Breast epithelium (tissue), 4 donors: ENCODE measurements around the gene TJP2. TPM values are rescaled to one million over a fixed set of nuclear protein-coding genes. Genes with fewer than 3 reads are reported as not detected.

Source experiments
- DNase-seq, 2 donors: peaks; one replicate each; pipeline ENCODE4 v3.0.0-alpha.2; 2019; ENCODE audit warnings: low spot score in 2 of 2
- H3K27ac ChIP-seq, 2 donors: fragments of 200-600 bp; sonication (generic) in 1 of 2; one replicate each; pipeline ENCODE4 v1.5.1; 2016 to 2019; ENCODE audit warnings: mild to moderate bottlenecking in 1 of 2
- H3K27me3 ChIP-seq, 2 donors: fragments of 200-600 bp; sonication (generic) in 1 of 2; one replicate each; pipeline versions ENCODE4 v1.5.1 to v1.6.0; 2017 to 2019; ENCODE audit warnings: control low read depth in 1 of 2, mild to moderate bottlenecking in 1 of 2
- H3K36me3 ChIP-seq: fragments of 200-600 bp; one replicate; pipeline ENCODE4 v1.5.1; 2019
- H3K4me1 ChIP-seq, 2 donors: fragments of 200-600 bp; sonication (generic); one replicate each; pipeline ENCODE4 v1.5.1; 2016 to 2019; ENCODE audit warnings: control low read depth in 1 of 2
- H3K4me3 ChIP-seq, 3 donors: fragments of 200-600 bp; sonication (generic); 1 replicate in 2 of 3; 2 replicates in 1 of 3; pipeline ENCODE4 v1.5.1; 2016 to 2019; ENCODE audit warnings: mild to moderate bottlenecking in 3 of 3, moderate library complexity in 2 of 3
- H3K9me3 ChIP-seq, 2 donors: fragments of 200-600 bp; sonication (generic) in 1 of 2; one replicate each; pipeline ENCODE4 v1.5.1; 2016 to 2019; ENCODE audit warnings: control low read depth in 1 of 2
- POLR2A ChIP-seq: fragments of 450-650 bp; IDR thresholded peaks from one replicate; pipeline ENCODE4 v1.6.1; 2016; ENCODE audit warnings: antibody characterized with exemption, mild to moderate bottlenecking, moderate library complexity
- POLR2AphosphoS5 ChIP-seq, 3 donors: sonication (generic); formaldehyde crosslinking; IDR thresholded peaks; one replicate each; pipeline ENCODE4 v1.6.1; 2017; ENCODE audit warnings: antibody characterized with exemption in 3 of 3
- intact Hi-C: fragments of 100-400 bp; cut with DNase I; formaldehyde crosslinking; loops from one replicate; pipeline ENCODE4 v1.15.1; 2023; ENCODE audit warnings: low total_unique reads
- total RNA-seq, 3 donors: library from RNA; depleted of rRNA; stranded (reverse); fragments of >200 nt; gene quantifications; one replicate each; pipeline ENCODE4 v1.1.0, GENCODE V29; 2016
- TF ChIP-seq, protein P1 (sequence below), 3 donors: fragments of 450-650 bp; IDR thresholded peaks; one replicate each; pipeline ENCODE4 v1.5.1; 2016 to 2017; ENCODE audit warnings: antibody characterized with exemption in 3 of 3, mild to moderate bottlenecking in 3 of 3, moderate library complexity in 3 of 3

The TJP2 gene
- total RNA-seq, 3 donors from 2014 or later, result 85.2 to 125 (median 108) TPM

GRCh38 chr9:69149321-69149807 lies 24.7 kb upstream of the TJP2 start:
- no peaks in the 10 kb centered on the region for H3K9me3 ChIP-seq
- no peaks in the 10 kb centered on the region for H3K27me3 ChIP-seq
- intact Hi-C loops, result no loop called here
- no peaks in the 10 kb centered on the region for H3K36me3 ChIP-seq
- no peak overlapping the region for H3K27ac ChIP-seq
- peak overlapping the region in 1 of 3 donors; percentile 5 for H3K4me3 ChIP-seq
- peaks cover 0 to 5% of the 10 kb centered on the region in 2 donors for H3K4me1 ChIP-seq
- DNase-seq, result no peak
- TF ChIP-seq, protein P1, sequence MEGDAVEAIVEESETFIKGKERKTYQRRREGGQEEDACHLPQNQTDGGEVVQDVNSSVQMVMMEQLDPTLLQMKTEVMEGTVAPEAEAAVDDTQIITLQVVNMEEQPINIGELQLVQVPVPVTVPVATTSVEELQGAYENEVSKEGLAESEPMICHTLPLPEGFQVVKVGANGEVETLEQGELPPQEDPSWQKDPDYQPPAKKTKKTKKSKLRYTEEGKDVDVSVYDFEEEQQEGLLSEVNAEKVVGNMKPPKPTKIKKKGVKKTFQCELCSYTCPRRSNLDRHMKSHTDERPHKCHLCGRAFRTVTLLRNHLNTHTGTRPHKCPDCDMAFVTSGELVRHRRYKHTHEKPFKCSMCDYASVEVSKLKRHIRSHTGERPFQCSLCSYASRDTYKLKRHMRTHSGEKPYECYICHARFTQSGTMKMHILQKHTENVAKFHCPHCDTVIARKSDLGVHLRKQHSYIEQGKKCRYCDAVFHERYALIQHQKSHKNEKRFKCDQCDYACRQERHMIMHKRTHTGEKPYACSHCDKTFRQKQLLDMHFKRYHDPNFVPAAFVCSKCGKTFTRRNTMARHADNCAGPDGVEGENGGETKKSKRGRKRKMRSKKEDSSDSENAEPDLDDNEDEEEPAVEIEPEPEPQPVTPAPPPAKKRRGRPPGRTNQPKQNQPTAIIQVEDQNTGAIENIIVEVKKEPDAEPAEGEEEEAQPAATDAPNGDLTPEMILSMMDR (IDR thresholded peaks at IDR 0.05), result peak in 1 of 3 donors; percentile 20
- TF ChIP-seq POLR2AphosphoS5 (IDR thresholded peaks at IDR 0.05) (no peak), POLR2A (no peak)

- DNase-seq, result no peak
- TF ChIP-seq, protein P1 (IDR thresholded peaks at IDR 0.05), result no peak
- TF ChIP-seq POLR2AphosphoS5 (IDR thresholded peaks at IDR 0.05) (no peak), POLR2A (no peak)
- H3K36me3 ChIP-seq, result no peaks in the 10 kb centered on the region
- intact Hi-C loops, result no loop called here
- no peak overlapping the region for H3K4me3 ChIP-seq
- H3K27me3 ChIP-seq, result no peaks in the 10 kb centered on the region
- H3K9me3 ChIP-seq, result no peaks in the 10 kb centered on the region
- H3K4me1 ChIP-seq, result peaks cover 0 to 5% of the 10 kb centered on the region in 2 donors
- no peak overlapping the region for H3K27ac ChIP-seq
Measured at GRCh38 chr9:69151506-69151905, 22.6 kb upstream of the TJP2 start.

GRCh38 chr9:69153707-69154521 lies 20.2 kb upstream of the TJP2 start:
- Histone ChIP-seq H3K27ac (no peak overlapping the region), H3K36me3 (no peaks in the 10 kb centered on the region), H3K27me3 (no peaks in the 10 kb centered on the region), H3K4me3 (no peak overlapping the region), H3K9me3 (no peaks in the 10 kb centered on the region), H3K4me1 (peaks cover 0 to 5% of the 10 kb centered on the region in 2 donors)
- intact Hi-C loops, result no loop called here
- DNase-seq, result no peak
- TF ChIP-seq, protein P1 (IDR thresholded peaks at IDR 0.05), result no peak
- TF ChIP-seq POLR2AphosphoS5 (IDR thresholded peaks at IDR 0.05) (no peak), POLR2A (no peak)

DNA sequence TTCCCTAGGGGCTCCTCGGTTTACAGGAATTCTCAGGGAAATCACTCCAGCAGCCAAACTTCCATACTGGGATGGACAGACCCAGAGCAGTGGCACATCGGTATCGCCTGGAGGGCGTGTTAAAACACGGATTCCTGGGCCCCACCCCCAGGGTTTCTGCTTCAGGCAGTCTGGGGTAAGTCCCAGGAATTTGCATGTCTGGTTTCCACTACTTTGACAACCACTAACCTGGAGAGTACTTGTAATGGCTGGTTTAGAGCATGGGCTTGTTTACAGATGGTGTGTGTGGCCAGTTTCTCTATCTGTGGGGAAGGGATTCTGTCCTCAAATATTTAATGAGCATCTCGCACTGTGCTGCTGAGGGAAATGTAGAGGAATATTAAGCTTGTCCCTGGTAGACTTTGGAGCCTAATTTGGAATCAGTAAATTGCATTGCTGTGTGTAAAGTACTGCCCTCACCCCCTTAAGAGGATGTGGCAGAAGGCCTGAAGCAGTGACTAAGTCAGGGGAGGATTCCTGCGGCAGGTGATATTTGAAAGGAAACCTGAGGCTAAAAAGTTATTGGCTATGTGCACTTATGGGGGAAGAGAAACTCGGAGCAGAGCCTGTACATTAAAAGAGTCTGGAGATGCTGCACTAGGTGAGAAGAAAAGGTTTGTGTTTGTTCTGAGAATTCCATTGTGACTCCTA lies 18.6 kb upstream of the TJP2 start:
- intact Hi-C loops, result no loop called here
- DNase-seq, result no peak
- TF ChIP-seq POLR2AphosphoS5 (IDR thresholded peaks at IDR 0.05) (no peak), POLR2A (no peak)
- TF ChIP-seq, protein P1 (IDR thresholded peaks at IDR 0.05), result no peak
- H3K4me3 ChIP-seq, result no peak overlapping the region
- H3K27me3 ChIP-seq, result no peaks in the 10 kb centered on the region
- no peaks in the 10 kb centered on the region for H3K4me1 ChIP-seq
- H3K27ac ChIP-seq, result no peak overlapping the region
- no peaks in the 10 kb centered on the region for H3K36me3 ChIP-seq
- H3K9me3 ChIP-seq, result no peaks in the 10 kb centered on the region
